ENCODE results near the gene DYNC1I1.

The DYNC1I1 gene

GRCh38 chr7:96093435-96093834 is 321.1 kb downstream of the DYNC1I1 start:
- DNase-seq = no peak

GRCh38 chr7:96097835-96098234 is 325.5 kb downstream of the DYNC1I1 start:
- no peak for DNase-seq

GRCh38 chr7:96100737-96101136 is 328.4 kb downstream of the DYNC1I1 start:
- no peak for DNase-seq

GRCh38 chr7:96102096-96102811 is 329.9 kb downstream of the DYNC1I1 start:
- DNase-seq = no peak

- DNase-seq = no peak
Measured at GRCh38 chr7:96104984-96105383, 332.6 kb downstream of the DYNC1I1 start.

- no peak for DNase-seq
Measured at GRCh38 chr7:96111405-96111804, 339.1 kb downstream of the DYNC1I1 start.

GRCh38 chr7:96114190-96114589 is 341.8 kb downstream of the DYNC1I1 start:
- DNase-seq = no peak

GRCh38 chr7:96116173-96116572 is 343.8 kb downstream of the DYNC1I1 start:
- DNase-seq = no peak

GRCh38 chr7:96118449-96119001 is 346.2 kb downstream of the DYNC1I1 start:
- no peak for DNase-seq

GRCh38 chr7:96120445-96121225 is 348.3 kb downstream of the DYNC1I1 start:
- DNase-seq = no peak

- DNase-seq = no peak
Measured at GRCh38 chr7:96121752-96122151, 349.4 kb downstream of the DYNC1I1 start.

- no peak for DNase-seq
Measured at GRCh38 chr7:96122746-96123145, 350.4 kb downstream of the DYNC1I1 start.

GRCh38 chr7:96126382-96126781 is 354.0 kb downstream of the DYNC1I1 start:
- no peak for DNase-seq

- no peak for DNase-seq
Measured at GRCh38 chr7:96127746-96128145, 355.4 kb downstream of the DYNC1I1 start.

- no peak for DNase-seq
Measured at GRCh38 chr7:96131525-96131924, 359.2 kb downstream of the DYNC1I1 start.

GRCh38 chr7:96135241-96135640 is 362.9 kb downstream of the DYNC1I1 start:
- no peak for DNase-seq

GRCh38 chr7:96136600-96137239 is 364.4 kb downstream of the DYNC1I1 start:
- no peak for DNase-seq

- no peak for DNase-seq
Measured at GRCh38 chr7:96143495-96144259, 371.3 kb downstream of the DYNC1I1 start.

GRCh38 chr7:96144260-96144526 is 371.8 kb downstream of the DYNC1I1 start:
- DNase-seq = no peak
